Small intestine (tissue), 7 donors: ENCODE results near the gene ZIM2. TPM values are rescaled to one million over a fixed set of nuclear protein-coding genes. Genes with fewer than 3 reads are reported as not detected.
"Not testable (repeated sequence)": the region's sequence is repeated elsewhere in the genome, so short reads cannot be mapped to it uniquely, and the experiment has no call there.

ENCODE experiments used
- DNase-seq, 2 donors: peaks; one replicate each; pipeline versions ENCODE4 v3.0.0 to v3.0.0-alpha.2; 2013
- FAIRE-seq: peaks from 2 replicates; lab custom pipeline; 2012; peaks lifted over from hg19 to GRCh38; lab: Jason Lieb, UNC
- H3K27ac ChIP-seq, 3 donors: one replicate each; pipeline ENCODE4 v1.5.1; 2013; ENCODE audit warnings: low read length in 2 of 3, mild to moderate bottlenecking in 2 of 3, control low read depth in 1 of 3, inconsistent platforms in 1 of 3, low read depth in 1 of 3, moderate library complexity in 1 of 3
- H3K27me3 ChIP-seq, 3 donors: one replicate each; pipeline ENCODE4 v1.6.1; 2013; ENCODE audit warnings: low read length in 3 of 3, inconsistent platforms in 1 of 3; ENCODE audit not compliant: control insufficient read depth in 3 of 3, insufficient read depth in 3 of 3
- H3K36me3 ChIP-seq, 3 donors: one replicate each; pipeline ENCODE4 v1.6.1; 2013; ENCODE audit warnings: low read length in 3 of 3, inconsistent platforms in 1 of 3, low read depth in 1 of 3, mild to moderate bottlenecking in 1 of 3, moderate library complexity in 1 of 3; ENCODE audit not compliant: control insufficient read depth in 3 of 3, insufficient read depth in 2 of 3
- H3K4me1 ChIP-seq, 3 donors: one replicate each; pipeline ENCODE4 v1.6.1; 2013; ENCODE audit warnings: low read length in 2 of 3, inconsistent platforms in 1 of 3, low read depth in 1 of 3, mild to moderate bottlenecking in 1 of 3, moderate library complexity in 1 of 3; ENCODE audit not compliant: control insufficient read depth in 3 of 3, insufficient read depth in 2 of 3
- H3K4me3 ChIP-seq, 3 donors: one replicate each; pipeline ENCODE4 v1.5.1; 2013; ENCODE audit warnings: low read length in 3 of 3, control low read depth in 1 of 3, inconsistent platforms in 1 of 3, low read depth in 1 of 3, mild to moderate bottlenecking in 1 of 3, moderate library complexity in 1 of 3
- H3K9me3 ChIP-seq, 2 donors: one replicate each; pipeline ENCODE4 v1.6.1; 2013; ENCODE audit warnings: low read depth in 1 of 2, low read length in 1 of 2; ENCODE audit not compliant: control insufficient read depth in 2 of 2, insufficient read depth in 1 of 2
- WGBS, 3 donors: extraction: QIAGEN DNeasy Blood & Tissue Kit; methylation state at CpG; one replicate each; pipeline ENCODE4 v1.1.7; 2013; 5-methylcytosine and 5-hydroxymethylcytosine counted together
- polyA plus RNA-seq, 4 donors: library from polyadenylated mRNA; stranded (reverse) in 3 of 4; unstranded in 1 of 4; fragments of 200-250 nt in 3 of 4; fragments of 120-200 nt in 1 of 4; gene quantifications; one replicate each; pipeline versions ENCODE4 v1.2.1 to v1.2.3, GENCODE V29; 2013
- donor health status: healthy with polysubstance abuse.
- donor health status: control.
- donor health status: control.
- donor health status: Bipolar disorder and iron deficiency.
- donor health status: healthy.

ZIM2 gene
- polyA plus RNA-seq, 4 donors = 0.30 TPM; not detected in 3

DNA sequence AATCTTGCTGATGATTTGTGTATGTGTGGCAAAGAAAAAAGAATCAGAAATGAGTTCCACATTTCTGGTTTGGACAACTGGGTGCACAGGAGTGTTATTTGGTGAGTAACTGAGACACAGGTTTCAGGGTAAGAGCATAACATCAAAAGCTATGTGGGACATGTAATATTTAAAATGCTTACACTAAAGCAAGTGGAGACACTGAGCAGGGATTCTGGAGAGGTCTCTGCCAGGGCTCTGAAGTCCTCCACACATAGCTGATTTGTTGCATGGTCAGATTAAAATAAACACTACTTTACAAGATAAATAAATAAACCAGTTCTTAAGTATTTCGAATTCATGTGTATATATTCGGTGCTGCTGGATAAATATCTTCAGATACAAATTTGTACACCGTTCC lies 16.3 kb upstream of the ZIM2 start:
- Histone ChIP-seq H3K27me3 (no peaks in the 10 kb centered on the region), H3K4me1 (no peaks in the 10 kb centered on the region), H3K36me3 (no peaks in the 10 kb centered on the region), H3K27ac (no peak overlapping the region), H3K9me3 (peaks cover 0 to 3% of the 10 kb centered on the region in 2 donors), H3K4me3 (no peak overlapping the region)
- WGBS, 3 donors = 58 to 93% (median 84%) methylated on average over 3 of the region's 3 CpGs
- no peak for FAIRE-seq
- DNase-seq = no peak

DNA sequence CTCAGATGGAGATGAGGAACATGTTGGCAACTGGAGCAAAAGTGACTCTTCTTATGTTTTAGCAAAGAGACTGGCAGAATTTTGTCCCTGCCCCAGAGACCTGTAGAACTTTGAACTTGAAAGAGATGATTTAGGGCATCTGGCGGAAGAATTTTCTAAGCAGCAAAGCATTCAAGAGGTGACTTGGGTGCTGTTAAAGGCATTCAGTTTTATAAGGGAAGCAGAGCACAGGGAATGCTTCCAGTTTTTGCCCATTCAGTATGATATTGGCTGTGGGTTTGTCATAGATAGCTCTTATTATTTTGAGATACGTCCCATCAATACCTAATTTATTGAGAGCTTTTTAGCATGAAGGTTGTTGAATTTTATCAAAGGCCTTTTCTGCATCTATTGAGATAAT lies 11.8 kb upstream of the ZIM2 start:
- WGBS, 3 donors = 88 to 98% (median 97%) methylated on average over 2 of the region's 2 CpGs
- not testable (repeated sequence) for H3K9me3 ChIP-seq, H3K4me3 ChIP-seq, FAIRE-seq, H3K27ac ChIP-seq, DNase-seq, H3K27me3 ChIP-seq, H3K36me3 ChIP-seq, H3K4me1 ChIP-seq

DNA sequence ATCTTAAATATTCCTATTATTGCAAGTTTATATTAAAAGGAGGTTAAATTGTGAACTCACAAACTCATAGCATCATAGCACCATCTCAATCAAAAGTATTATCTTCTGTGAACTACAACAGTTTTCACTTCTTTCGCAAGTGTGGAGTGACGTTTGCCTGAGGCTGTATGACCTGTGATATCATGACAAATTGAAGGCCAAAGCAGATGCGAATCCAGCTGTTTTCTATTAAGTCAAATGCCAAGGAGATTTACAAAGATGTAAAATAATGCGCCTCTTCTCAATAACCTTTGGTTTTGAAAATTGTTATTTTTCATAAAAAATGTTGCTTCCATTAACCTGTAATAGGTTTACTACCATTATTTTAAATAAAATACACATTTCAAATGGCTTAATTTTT lies 7.6 kb upstream of the ZIM2 start:
- FAIRE-seq (no peak), DNase-seq (no peak)
- H3K27me3 ChIP-seq = no peaks in the 10 kb centered on the region
- H3K27ac ChIP-seq = no peak overlapping the region
- 84 to 88% (median 85%) methylated on average over 4 of the region's 4 CpGs for WGBS, 3 donors
- H3K4me1 ChIP-seq = no peaks in the 10 kb centered on the region
- H3K36me3 ChIP-seq = no peaks in the 10 kb centered on the region
- H3K9me3 ChIP-seq = no peaks in the 10 kb centered on the region
- H3K4me3 ChIP-seq = no peak overlapping the region

DNA sequence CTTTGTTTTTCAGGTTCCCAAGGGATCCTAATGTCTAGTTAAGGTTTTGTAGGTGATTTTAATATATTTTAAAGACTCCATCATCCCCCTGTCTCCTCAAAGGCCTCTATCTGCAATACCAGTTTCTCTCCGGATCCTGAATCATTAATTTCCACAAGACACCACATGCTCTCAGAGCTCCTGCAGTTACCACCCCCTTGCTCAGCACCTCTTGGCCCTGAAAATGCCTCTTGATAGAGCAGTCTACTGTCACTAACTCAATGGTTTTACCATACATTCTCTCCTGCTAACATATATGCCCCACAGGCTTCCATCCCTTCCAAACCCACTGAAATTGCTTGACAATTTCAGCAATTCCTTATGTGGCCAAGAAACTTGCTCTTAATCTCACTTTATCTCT lies 1.9 kb upstream of the ZIM2 start:
- H3K36me3 ChIP-seq = no peaks in the 10 kb centered on the region
- no peak for FAIRE-seq
- 86 to 92% (median 89%) methylated on average over 1 of the region's 1 CpG for WGBS, 3 donors

DNA sequence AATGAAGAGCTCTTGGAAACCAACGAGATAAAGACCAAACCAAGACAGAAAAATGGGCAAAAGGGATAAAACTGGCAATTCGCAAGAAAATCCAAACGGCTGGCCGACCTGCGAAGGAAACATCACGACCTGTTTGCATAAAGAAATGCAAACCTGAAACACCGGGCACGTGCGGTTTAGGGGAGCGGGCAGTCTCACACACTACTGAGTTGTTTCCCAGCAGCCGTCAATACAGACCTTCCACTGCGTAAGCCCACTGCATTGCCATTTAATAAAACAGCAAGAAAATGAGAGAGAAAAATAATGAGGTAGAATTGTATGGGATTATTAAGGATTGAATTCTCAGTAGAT lies 642 bp upstream of the ZIM2 start:
- H3K4me3 ChIP-seq = peak overlapping the region in 1 of 3 donors; percentile 59
- no peaks in the 10 kb centered on the region for H3K36me3 ChIP-seq
- DNase-seq = peak in 1 of 2 donors; percentile 11
- no peak for FAIRE-seq
- no peak overlapping the region for H3K27ac ChIP-seq
- H3K9me3 ChIP-seq = peaks cover 6 to 7% of the 10 kb centered on the region in 2 donors
- 51 to 61% (median 52%) methylated on average over 12 of the region's 12 CpGs for WGBS, 3 donors
- H3K4me1 ChIP-seq = no peaks in the 10 kb centered on the region
- peaks cover 0 to 11% (median 3%) of the 10 kb centered on the region in 3 donors for H3K27me3 ChIP-seq

More for the DNA sequence above, 1.9 kb upstream of the ZIM2 start:
- DNase-seq = no peak
- H3K9me3 ChIP-seq = peaks cover 6 to 7% of the 10 kb centered on the region in 2 donors
- peaks cover 0 to 11% (median 3%) of the 10 kb centered on the region in 3 donors for H3K27me3 ChIP-seq
- H3K4me3 ChIP-seq = no peak overlapping the region
- no peak overlapping the region for H3K27ac ChIP-seq
- no peaks in the 10 kb centered on the region for H3K4me1 ChIP-seq

DNA sequence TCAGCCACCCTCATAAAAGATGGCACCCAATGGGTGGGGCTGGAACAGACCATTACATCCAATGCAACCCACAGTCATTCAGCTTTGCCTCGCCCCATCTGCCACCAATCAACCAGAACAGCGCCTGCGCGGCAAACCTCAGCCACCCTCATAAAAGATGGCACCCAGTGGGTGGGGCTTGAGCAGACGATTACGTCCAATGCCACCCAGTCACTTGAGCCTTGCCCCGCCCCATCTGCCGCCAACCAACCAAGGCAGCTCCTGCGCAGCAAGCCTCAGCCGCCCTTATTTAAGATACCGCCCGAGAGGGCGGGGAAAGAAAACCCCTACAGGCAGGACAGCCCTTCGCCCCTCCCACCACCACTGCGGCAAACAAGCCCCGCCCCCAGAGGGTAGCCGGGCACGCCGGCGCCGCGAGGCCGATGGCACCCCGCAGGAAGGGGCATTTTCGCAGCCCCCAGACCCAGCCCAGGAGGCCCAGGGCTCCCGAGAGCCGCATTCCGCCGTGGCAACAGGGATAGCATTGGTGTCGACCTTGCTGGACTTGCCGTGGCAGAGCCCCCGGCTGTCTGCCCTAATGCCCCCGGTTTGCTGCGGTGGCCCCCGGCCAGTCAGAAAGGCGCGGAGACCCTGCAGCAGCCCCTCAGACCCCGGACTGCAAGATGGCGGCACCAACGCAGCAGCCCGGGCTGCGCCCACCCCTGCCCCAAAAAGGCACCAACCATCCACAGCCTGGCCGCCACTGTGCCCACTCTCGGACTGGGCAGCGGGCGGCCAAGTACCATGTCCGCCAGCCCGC lies 675 bp downstream of the ZIM2 start:
- Histone ChIP-seq H3K27ac (peak overlapping the region in 1 of 3 donors; percentile 82), H3K4me3 (peak overlapping the region in 1 of 3 donors; percentile 59), H3K36me3 (no peaks in the 10 kb centered on the region), H3K27me3 (peaks cover 0 to 11% (median 3%) of the 10 kb centered on the region in 3 donors), H3K9me3 (peaks cover 6 to 7% of the 10 kb centered on the region in 2 donors), H3K4me1 (no peaks in the 10 kb centered on the region)
- FAIRE-seq = no peak
- WGBS, 3 donors = 49 to 66% (median 50%) methylated on average over 41 to 48 of the region's 48 CpGs
- peak in 1 of 2 donors; percentile 94 for DNase-seq

DNA sequence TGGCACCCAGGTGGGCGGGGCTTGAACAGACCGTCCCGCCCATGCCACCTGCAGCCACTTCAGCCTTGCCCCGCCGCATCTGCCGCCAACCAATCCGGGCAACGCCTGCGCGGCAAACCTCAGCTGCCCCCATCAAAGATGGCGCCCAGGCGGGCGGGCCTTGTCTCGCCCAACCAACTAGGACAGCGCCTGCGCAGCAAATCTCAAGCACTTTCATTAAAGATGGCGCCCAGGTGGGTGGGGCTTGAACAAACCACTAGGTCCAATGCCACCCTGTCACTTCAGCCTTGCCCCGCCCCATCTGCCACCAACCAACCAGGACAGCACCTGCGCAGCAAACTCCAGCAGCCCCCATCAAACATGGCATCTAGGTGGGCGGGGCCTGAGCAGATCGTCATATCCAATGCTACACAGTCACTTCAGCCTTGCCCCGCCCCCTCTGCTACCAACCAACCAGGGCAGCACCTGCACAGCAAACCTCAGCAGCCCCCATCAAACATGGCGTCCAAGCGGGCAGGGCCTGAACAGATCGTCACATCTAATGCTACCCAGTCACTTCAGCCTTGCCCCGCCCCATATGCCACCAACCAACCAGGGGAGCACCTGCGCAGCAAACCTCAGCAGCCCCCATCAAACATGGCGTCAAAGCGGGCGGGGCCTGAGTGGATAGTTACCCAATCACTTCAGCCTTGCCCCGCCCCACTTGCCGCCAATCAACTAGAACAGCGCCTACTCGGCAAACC lies 1.4 kb downstream of the ZIM2 start:
- 50 to 52% (median 51%) methylated on average over 30 to 34 of the region's 34 CpGs for WGBS, 3 donors
- H3K36me3 ChIP-seq = no peaks in the 10 kb centered on the region
- FAIRE-seq (no peak), DNase-seq (peak; percentile 2 to 96)
- H3K4me3 ChIP-seq = peak overlapping the region in 1 of 3 donors; percentile 66
- peak overlapping the region in 1 of 3 donors; percentile 97 for H3K27ac ChIP-seq
- H3K27me3 ChIP-seq = peaks cover 0 to 11% (median 3%) of the 10 kb centered on the region in 3 donors
- no peaks in the 10 kb centered on the region for H3K4me1 ChIP-seq
- peaks cover 6 to 7% of the 10 kb centered on the region in 2 donors for H3K9me3 ChIP-seq

DNA sequence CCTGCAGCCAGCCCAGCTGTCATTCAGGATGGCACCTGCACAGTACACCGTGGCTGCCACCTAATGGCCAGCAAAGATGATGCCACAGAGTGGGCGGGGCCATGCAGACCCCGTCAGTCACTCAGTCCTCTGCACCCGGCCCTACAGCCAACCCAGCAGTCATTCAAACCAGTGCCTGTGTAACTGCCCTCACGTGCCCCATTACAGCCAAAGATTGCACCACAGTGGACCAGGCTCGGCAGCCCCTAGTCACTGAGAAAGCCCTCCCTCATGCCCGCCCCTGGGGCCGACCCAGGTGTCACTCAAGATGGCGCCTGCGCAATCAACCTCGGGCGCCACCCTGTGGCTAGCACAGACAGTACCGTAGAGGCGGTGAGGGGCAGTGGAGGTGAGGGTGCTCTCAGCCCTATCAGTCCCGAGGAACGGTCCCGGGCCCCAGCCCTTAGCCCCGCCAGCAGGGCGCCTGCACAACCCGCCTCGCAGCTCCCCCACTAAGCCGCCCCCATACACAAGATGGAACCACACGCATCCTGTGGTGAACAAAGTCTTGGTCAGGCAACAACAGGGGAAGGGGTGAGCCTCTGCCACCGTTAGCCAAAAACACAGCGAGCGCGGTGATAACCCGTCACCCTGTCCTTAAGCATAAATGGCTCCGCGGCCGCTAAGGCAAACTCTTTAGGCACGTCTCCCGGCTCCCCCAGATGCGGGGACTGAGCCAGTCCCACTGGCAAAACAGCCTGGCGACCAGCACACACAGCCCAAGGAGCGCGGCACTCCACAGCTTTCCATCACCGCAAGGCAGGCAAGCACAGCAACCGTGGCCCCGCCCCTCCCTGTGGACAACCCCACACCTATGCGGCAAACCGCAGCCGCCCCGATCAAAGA lies 2.3 kb downstream of the ZIM2 start:
- Histone ChIP-seq H3K36me3 (no peaks in the 10 kb centered on the region), H3K27ac (peak overlapping the region in 2 of 3 donors; percentile 6 to 97), H3K27me3 (peaks cover 0 to 11% (median 3%) of the 10 kb centered on the region in 3 donors), H3K9me3 (peaks cover 6 to 7% of the 10 kb centered on the region in 2 donors), H3K4me3 (peak overlapping the region in 1 of 3 donors; percentile 66), H3K4me1 (no peaks in the 10 kb centered on the region)
- DNase-seq = peak in 1 of 2 donors; percentile 91
- FAIRE-seq = no peak
- WGBS, 3 donors = 47 to 61% (median 53%) methylated on average over 44 of the region's 44 CpGs
